A549 (cell line): ENCODE measurements around the gene SLC45A1. TPM values are rescaled to one million over a fixed set of nuclear protein-coding genes. Genes with fewer than 3 reads are reported as not detected.

ENCODE experiments used
- ATAC-seq, 2 experiments: fragments of 200-7000 bp in 1 of 2; fragments of >200 bp in 1 of 2; cut with Nextera tagmentation in 1 of 2; cut with Tn5 transposase in 1 of 2; 3 replicates each; pipeline versions ENCODE4 v1.8.0 to v1.9.1; 2018 to 2020; ENCODE audit warnings: mild to moderate bottlenecking in 1 of 2, moderate library complexity in 1 of 2
- CTCF ChIA-PET: fragments of 300-600 bp; sonication (Branson Sonifier 250); formaldehyde crosslinking; extraction: SDS; loops from one replicate; lab custom pipeline; 2021; ENCODE audit warnings: antibody characterized with exemption, inconsistent platforms; lab: Yijun Ruan, JAX
- POLR2A ChIA-PET: fragments of 350-600 bp; formaldehyde crosslinking; extraction: SDS; loops from one replicate; lab custom pipeline; 2021; ENCODE audit warnings: antibody characterized with exemption, inconsistent platforms; lab: Yijun Ruan, JAX
- DNase-seq, 2 experiments: peaks; one replicate each; pipeline versions ENCODE4 v3.0.0 to v3.0.0-alpha.2; 2011 to 2016; ENCODE audit warnings: low read depth in 1 of 2, low spot score in 1 of 2
- FAIRE-seq: peaks from 2 replicates; lab custom pipeline; 2011; peaks lifted over from hg19 to GRCh38; lab: Jason Lieb, UNC
- H3K27ac ChIP-seq, 2 experiments: fragments of >200 bp; sonication (Bioruptor Twin); formaldehyde crosslinking; 3 replicates each; pipeline ENCODE4 v1.5.1; 2016 to 2017
- H3K4me1 ChIP-seq: fragments of >200 bp; sonication (Bioruptor Twin); formaldehyde crosslinking; 3 replicates; pipeline ENCODE4 v1.6.1; 2016
- H3K4me2 ChIP-seq: fragments of >200 bp; sonication (Bioruptor Twin); formaldehyde crosslinking; 3 replicates; pipeline ENCODE4 v1.6.1; 2016
- H3K4me3 ChIP-seq: fragments of >200 bp; sonication (Bioruptor Twin); formaldehyde crosslinking; 3 replicates; pipeline ENCODE4 v1.5.1; 2016
- H3K9me3 ChIP-seq: fragments of >200 bp; sonication (Bioruptor Twin); formaldehyde crosslinking; 3 replicates; pipeline ENCODE4 v1.6.1; 2016
- ATOH8 ChIP-seq: fragments of 250-450 bp; sonication (Bioruptor Pico); IDR thresholded peaks from 2 replicates; pipeline ENCODE4 v1.5.0; 2020; ENCODE audit warnings: low read depth, mild to moderate bottlenecking, moderate library complexity
- BCL3 ChIP-seq: fragments of >200 bp; sonication (Bioruptor Twin); formaldehyde crosslinking; IDR thresholded peaks from 3 replicates; pipeline ENCODE4 v1.6.1; 2016
- CBX2 ChIP-seq: fragments of 200-600 bp; sonication (generic); IDR thresholded peaks from 2 replicates; pipeline ENCODE4 v1.6.1; 2016; ENCODE audit warnings: low read depth, mild to moderate bottlenecking, borderline replicate concordance
- CHD4 ChIP-seq: fragments of 200-600 bp; sonication (generic); IDR thresholded peaks from 2 replicates; pipeline ENCODE4 v1.6.1; 2016; ENCODE audit warnings: antibody characterized with exemption, mild to moderate bottlenecking, borderline replicate concordance
- E2F6 ChIP-seq: IDR thresholded peaks from 2 replicates; pipeline ENCODE4 v1.6.1; 2012; ENCODE audit warnings: low read depth, borderline replicate concordance
- EHF ChIP-seq: fragments of 250-450 bp; sonication (Bioruptor Pico); IDR thresholded peaks from 2 replicates; pipeline ENCODE4 v1.5.0; 2020; ENCODE audit warnings: mild to moderate bottlenecking
- EHMT2 ChIP-seq: fragments of 200-600 bp; sonication (generic); IDR thresholded peaks from 2 replicates; pipeline ENCODE4 v1.6.1; 2016; ENCODE audit warnings: antibody characterized with exemption, low read depth, mild to moderate bottlenecking, moderate library complexity
- ELK1 ChIP-seq: fragments of 150-350 bp; IDR thresholded peaks from 2 replicates; pipeline ENCODE4 v1.6.1; 2014; ENCODE audit warnings: low read depth, mild to moderate bottlenecking, low read length
- GATA3 ChIP-seq: IDR thresholded peaks from 2 replicates; pipeline ENCODE4 v1.6.1; 2012; ENCODE audit warnings: borderline replicate concordance
- HEYL ChIP-seq: fragments of 250-450 bp; sonication (Bioruptor Pico); IDR thresholded peaks from 2 replicates; pipeline ENCODE4 v1.8.0; 2021; ENCODE audit warnings: mild to moderate bottlenecking, moderate library complexity
- HMGXB4 ChIP-seq: fragments of 250-450 bp; sonication (Bioruptor Pico); IDR thresholded peaks from 2 replicates; pipeline ENCODE4 v1.5.0; 2021; ENCODE audit warnings: mild to moderate bottlenecking, moderate library complexity, borderline replicate concordance
- HOXA7 ChIP-seq: fragments of 250-450 bp; sonication (Bioruptor Pico); IDR thresholded peaks from 2 replicates; pipeline ENCODE4 v1.5.0; 2020; ENCODE audit warnings: mild to moderate bottlenecking, moderate library complexity
- HOXB5 ChIP-seq: fragments of 250-450 bp; sonication (Bioruptor Pico); IDR thresholded peaks from 2 replicates; pipeline ENCODE4 v1.5.0; 2020; ENCODE audit warnings: mild to moderate bottlenecking, moderate library complexity
- JUN ChIP-seq, 2 experiments: fragments of >200 bp; sonication (Bioruptor Twin); formaldehyde crosslinking; IDR thresholded peaks; 2 replicates in 1 of 2; 3 replicates in 1 of 2; pipeline ENCODE4 v1.6.1; 2016 to 2017
- JUNB ChIP-seq: fragments of >200 bp; sonication (Bioruptor Twin); formaldehyde crosslinking; IDR thresholded peaks from 2 replicates; pipeline ENCODE4 v1.6.1; 2016
- KDM1A ChIP-seq: fragments of 200-600 bp; sonication (generic); IDR thresholded peaks from 2 replicates; pipeline ENCODE4 v1.6.1; 2016; ENCODE audit warnings: low read depth, mild to moderate bottlenecking
- MAFK ChIP-seq: fragments of 450-650 bp; IDR thresholded peaks from 2 replicates; pipeline ENCODE4 v1.6.1; 2014; ENCODE audit not compliant: partially characterized antibody
- MAZ ChIP-seq: fragments of 150-350 bp; IDR thresholded peaks from 2 replicates; pipeline ENCODE4 v1.6.1; 2014; ENCODE audit warnings: antibody characterized with exemption, low read depth, low read length, borderline replicate concordance
- MYC ChIP-seq: IDR thresholded peaks from 2 replicates; pipeline ENCODE4 v1.6.1; 2012; ENCODE audit warnings: mild to moderate bottlenecking, inconsistent platforms, low read length, improper control_type of control experiment, borderline replicate concordance
- NR3C1 ChIP-seq: fragments of >200 bp; sonication (Bioruptor Twin); formaldehyde crosslinking; IDR thresholded peaks from 3 replicates; pipeline ENCODE4 v1.6.1; 2017
- PBX3 ChIP-seq: IDR thresholded peaks from 2 replicates; pipeline ENCODE4 v1.6.1; 2012
- POLR2A ChIP-seq: IDR thresholded peaks from 2 replicates; pipeline ENCODE4 v1.6.1; 2012; ENCODE audit warnings: mild to moderate bottlenecking, low read length
- RFX5 ChIP-seq: fragments of 450-650 bp; IDR thresholded peaks from 2 replicates; pipeline ENCODE4 v1.7.1; 2014; ENCODE audit warnings: antibody characterized with exemption, mild to moderate bottlenecking, moderate library complexity
- TFCP2L1 ChIP-seq: fragments of 250-450 bp; sonication (Bioruptor Pico); IDR thresholded peaks from 2 replicates; pipeline ENCODE4 v1.5.0; 2021; ENCODE audit warnings: mild to moderate bottlenecking
- TP53 ChIP-seq: fragments of 250-450 bp; sonication (Bioruptor Pico); IDR thresholded peaks from 2 replicates; pipeline ENCODE4 v1.5.0; 2021; ENCODE audit warnings: mild to moderate bottlenecking, moderate library complexity
- USF2 ChIP-seq: fragments of 450-650 bp; IDR thresholded peaks from 2 replicates; pipeline ENCODE4 v1.6.1; 2014; ENCODE audit warnings: antibody characterized with exemption
- ZC3H11A ChIP-seq: fragments of 450-650 bp; IDR thresholded peaks from 2 replicates; pipeline ENCODE4 v1.6.1; 2014; ENCODE audit warnings: antibody characterized with exemption, mild to moderate bottlenecking
- ZFP36 ChIP-seq: fragments of 450-650 bp; IDR thresholded peaks from 2 replicates; pipeline ENCODE4 v1.6.1; 2014; ENCODE audit warnings: borderline replicate concordance; ENCODE audit not compliant: partially characterized antibody
- WGBS: methylation state at CpG from one replicate; pipeline ENCODE4 v1.1.6; 2017; ENCODE audit errors: missing lambda C conversion rate; 5-methylcytosine and 5-hydroxymethylcytosine counted together
- polyA plus RNA-seq, 4 experiments: library from polyadenylated mRNA; depleted of rRNA in 3 of 4; stranded (reverse); fragments of >200 nt; fragmentation: RNase III in 1 of 4; extraction: RNeasy Plus Mini Kit Qiagen cat#74134 plus additional on column Dnase treatment in 1 of 4; gene quantifications; 2 replicates in 3 of 4; 3 replicates in 1 of 4; pipeline ENCODE4 v1.2.3, GENCODE V29; 2011 to 2017

The SLC45A1 gene
- polyA plus RNA-seq, 2 of the 4 experiments (the other 2 are of a cell fraction), result 1.6 to 1.8 TPM

- Histone ChIP-seq H3K4me3 (no peak overlapping the region), H3K9me3 (no peaks in the 10 kb centered on the region), H3K4me1 (no peaks in the 10 kb centered on the region), H3K4me2 (no peak overlapping the region), H3K27ac (no peak overlapping the region)
- TF ChIP-seq EHMT2 (no peak), GATA3 (no peak), ZFP36 (no peak), HEYL (CRISPR knock-in tag) (no peak), BCL3 (no peak), ZC3H11A (no peak), CBX2 (no peak), CHD4 (no peak), NR3C1 (no peak)
- no peak for FAIRE-seq
- ChIA-PET CTCF (interaction anchor here (1.2 to 1.3 kb wide), 2 partner anchors 29 to 33 kb away, joined by 3 read pairs; no protein-coding TSS in a partner anchor), POLR2A (no interaction called here)
- DNase-seq, result no peak
- no peak for ATAC-seq
- WGBS, result 70% methylated on average over 4 of the region's 4 CpGs
These were observed 32.8 kb upstream of the SLC45A1 start for GRCh38 chr1:8285103-8285502.

GRCh38 chr1:8285965-8286364 lies 31.9 kb upstream of the SLC45A1 start:
- Histone ChIP-seq H3K4me2 (no peak overlapping the region), H3K4me3 (no peak overlapping the region), H3K4me1 (no peaks in the 10 kb centered on the region), H3K27ac (no peak overlapping the region), H3K9me3 (no peaks in the 10 kb centered on the region)
- ChIA-PET POLR2A (no interaction called here), CTCF (no interaction called here)
- ATAC-seq (no peak), DNase-seq (no peak), FAIRE-seq (no peak)
- 54% methylated on average over 2 of the region's 2 CpGs for WGBS
- TF ChIP-seq MAFK (peak; percentile 87), RFX5 (no peak), PBX3 (no peak), USF2 (no peak), TP53 (CRISPR knock-in tag) (no peak), ZC3H11A (no peak), ELK1 (no peak), EHMT2 (no peak)

GRCh38 chr1:8293118-8293517 lies 24.8 kb upstream of the SLC45A1 start:
- DNase-seq, result no peak
- Histone ChIP-seq H3K9me3 (no peaks in the 10 kb centered on the region), H3K4me2 (no peak overlapping the region), H3K27ac (no peak overlapping the region; a peak in 1 of 6 replicates), H3K4me1 (0 out of 3 replicates have a peak, but pooled peaks cover 4% of the 10 kb centered on the region), H3K4me3 (no peak overlapping the region)
- CTCF ChIA-PET, result interaction anchor here (1.3 kb wide), 1 partner anchor 23 kb away, joined by 4 read pairs; no protein-coding TSS in a partner anchor
- ATAC-seq, result no peak
- POLR2A ChIA-PET, result no interaction called here
- no peak for FAIRE-seq
- WGBS, result 75% methylated on average over 6 of the region's 6 CpGs
- TF ChIP-seq CBX2, result no peak
- TF ChIP-seq EHF, result no peak
- no peak for TF ChIP-seq E2F6
- no peak for TF ChIP-seq ATOH8 (CRISPR knock-in tag)
- no peak for TF ChIP-seq JUNB
- no peak for TF ChIP-seq TFCP2L1 (CRISPR knock-in tag)
- no peak for TF ChIP-seq HOXA7 (CRISPR knock-in tag)
- TF ChIP-seq ZFP36, result no peak
- no peak for TF ChIP-seq HOXB5 (CRISPR knock-in tag)
- TF ChIP-seq JUN (IDR thresholded peaks at IDR 0.05), result no peak
- no peak for TF ChIP-seq POLR2A
- no peak for TF ChIP-seq KDM1A
- no peak for TF ChIP-seq MAZ
- TF ChIP-seq HMGXB4 (CRISPR knock-in tag), result no peak
- no peak for TF ChIP-seq MYC
